B cell (primary cell): ENCODE results near the gene ESR2. TPM values are rescaled to one million over a fixed set of nuclear protein-coding genes. Genes with fewer than 3 reads are reported as not detected.

Source experiments
- ATAC-seq: fragments of 200-7000 bp; cut with Tn5 transposase; one replicate; pipeline ENCODE4 v1.10.0; 2021; ENCODE audit warnings: low read depth, mild to moderate bottlenecking, moderate number of reproducible peaks, moderate library complexity
- CTCF ChIA-PET: fragments of 350-600 bp; sonication (Branson Sonifier 250); formaldehyde crosslinking; loops from one replicate; lab custom pipeline; 2021; ENCODE audit warnings: antibody characterized with exemption, inconsistent platforms; lab: Charles Lee
- POLR2A ChIA-PET: fragments of 350-600 bp; sonication (Branson Sonifier 250); formaldehyde crosslinking; loops from one replicate; lab custom pipeline; 2021; ENCODE audit warnings: antibody characterized with exemption; lab: Charles Lee
- DNase-seq: peaks from one replicate; pipeline ENCODE4 v3.0.0; 2013
- H2AFZ ChIP-seq: 2 replicates; pipeline ENCODE4 v1.6.1; 2012; ENCODE audit warnings: mild to moderate bottlenecking, low read depth, low read length; ENCODE audit not compliant: insufficient read depth, poor library complexity, severe bottlenecking
- H3K27ac ChIP-seq, 2 donors: 1 replicate in 1 of 2; 2 replicates in 1 of 2; pipeline ENCODE4 v1.5.1; 2012 to 2013; ENCODE audit warnings: low read length in 2 of 2, mild to moderate bottlenecking in 2 of 2, moderate library complexity in 1 of 2
- H3K27me3 ChIP-seq, 4 experiments: fragments of 200-600 bp in 1 of 4; sonication (generic) in 1 of 4; replicated peaks in 1 of 4; 1 replicate in 2 of 4; 2 replicates in 2 of 4; pipeline versions ENCODE4 v1.6.1 to v1.7.0; 2013 to 2016; ENCODE audit warnings: low read length in 3 of 4, mild to moderate bottlenecking in 2 of 4, mixed read lengths in 1 of 4, moderate library complexity in 1 of 4; ENCODE audit not compliant: insufficient read depth in 4 of 4, control insufficient read depth in 3 of 4; ENCODE audit errors: control extremely low read depth in 1 of 4
- H3K36me3 ChIP-seq, 2 experiments: replicated peaks in 1 of 2; 1 replicate in 1 of 2; 2 replicates in 1 of 2; pipeline versions ENCODE4 v1.6.1 to v1.7.1; 2013; ENCODE audit warnings: low read length in 1 of 2; ENCODE audit not compliant: insufficient read depth in 2 of 2, control insufficient read depth in 1 of 2; ENCODE audit errors: control extremely low read depth in 1 of 2, extremely low read depth in 1 of 2
- H3K4me1 ChIP-seq, 2 donors: fragments of 200-600 bp in 1 of 2; sonication (generic) in 1 of 2; 1 replicate in 1 of 2; 2 replicates in 1 of 2; pipeline versions ENCODE4 v1.5.1 to v1.6.1; 2013 to 2017; ENCODE audit warnings: low read length in 2 of 2; ENCODE audit not compliant: control insufficient read depth in 2 of 2, insufficient read depth in 2 of 2
- H3K4me2 ChIP-seq: replicated peaks from 2 replicates; pipeline ENCODE3; 2012; ENCODE audit warnings: mild to moderate bottlenecking, low read depth, low read length; ENCODE audit not compliant: poor library complexity, severe bottlenecking
- H3K4me3 ChIP-seq, 5 experiments: fragments of 200-600 bp in 1 of 5; sonication (generic) in 1 of 5; 1 replicate in 3 of 5; 2 replicates in 2 of 5; pipeline versions ENCODE4 v1.5.1 to v1.7.0; 2011 to 2016; ENCODE audit warnings: low read length in 4 of 5, mild to moderate bottlenecking in 4 of 5, low read depth in 2 of 5, control low read depth in 1 of 5, moderate library complexity in 1 of 5; ENCODE audit not compliant: insufficient read depth in 1 of 5; ENCODE audit errors: control extremely low read depth in 1 of 5, extremely low read depth in 1 of 5
- H3K79me2 ChIP-seq: fragments of 200-600 bp; sonication (generic); one replicate; pipeline ENCODE4 v1.6.0; 2016; ENCODE audit warnings: low read length; ENCODE audit not compliant: control insufficient read depth, insufficient read depth
- H3K9ac ChIP-seq: fragments of 200-600 bp; sonication (generic); 2 replicates; pipeline ENCODE4 v1.6.1; 2017; ENCODE audit warnings: mild to moderate bottlenecking, low read length, moderate library complexity
- H3K9me3 ChIP-seq, 3 donors: one replicate each; pipeline versions ENCODE4 v1.6.1 to v1.7.1; 2013; ENCODE audit warnings: low read length in 2 of 3; ENCODE audit not compliant: control insufficient read depth in 2 of 3, insufficient read depth in 1 of 3; ENCODE audit errors: control extremely low read depth in 1 of 3
- H4K20me1 ChIP-seq: 2 replicates; pipeline ENCODE4 v1.6.0; 2012; ENCODE audit warnings: mild to moderate bottlenecking, low read length; ENCODE audit not compliant: insufficient read depth, control insufficient read depth, poor library complexity, severe bottlenecking
- H3K27ac Mint-ChIP-seq: one replicate; pipeline ENCODE4 v1.8.0; 2021; ENCODE audit warnings: mixed read lengths
- H3K27me3 Mint-ChIP-seq: one replicate; pipeline ENCODE4 v1.8.0; 2021; ENCODE audit warnings: mixed read lengths
- H3K4me1 Mint-ChIP-seq: one replicate; pipeline ENCODE4 v1.8.0; 2021; ENCODE audit warnings: mixed read lengths
- H3K4me3 Mint-ChIP-seq: one replicate; pipeline ENCODE4 v1.8.0; 2021; ENCODE audit warnings: mixed read lengths
- H3K9me3 Mint-ChIP-seq: one replicate; pipeline ENCODE4 v1.8.0; 2022; ENCODE audit warnings: mixed read lengths; ENCODE audit not compliant: insufficient read depth
- EZH2 ChIP-seq: IDR thresholded peaks from 2 replicates; pipeline ENCODE4 v1.6.1; 2012; ENCODE audit warnings: borderline replicate concordance, low read depth, mild to moderate bottlenecking, moderate library complexity, low read length; ENCODE audit not compliant: insufficient read depth, poor library complexity, severe bottlenecking
- WGBS: methylation state at CpG from one replicate; pipeline ENCODE4 v1.1.5; 2013; ENCODE audit warnings: missing lambda C conversion rate; ENCODE audit not compliant: insufficient coverage; 5-methylcytosine and 5-hydroxymethylcytosine counted together
- intact Hi-C: fragments of 100-400 bp; cut with micrococcal nuclease; formaldehyde crosslinking; loops from one replicate; pipeline ENCODE4 v1.10.0; 2022
- polyA plus RNA-seq: library from polyadenylated mRNA; depleted of rRNA; stranded (reverse); fragments of >200 nt; gene quantifications from 2 replicates; pipeline ENCODE4 v1.2.3, GENCODE V29; 2012
- total RNA-seq, 2 donors: library from RNA; stranded (reverse); fragments of 120-200 nt in 1 of 2; gene quantifications; 1 replicate in 1 of 2; 2 replicates in 1 of 2; pipeline versions ENCODE4 v1.2.3 to v1.2.4, GENCODE V29; 2013 to 2022
- TF ChIP-seq, protein P1 (sequence below): fragments of 200-600 bp; IDR thresholded peaks from one replicate; pipeline ENCODE4 v1.8.0; 2022; ENCODE audit warnings: antibody characterized with exemption, mild to moderate bottlenecking

Gene ESR2
- total and polyA plus RNA-seq, 2 donors (not counting 1 experiment from before 2014, with no cell fraction given): 5.4 to 87.8 TPM

- H3K4me2 ChIP-seq: peak overlapping the region; percentile 64
- H3K27ac Mint-ChIP-seq: peak overlapping the region; percentile 93
- H3K27me3 ChIP-seq: no peaks in the 10 kb centered on the region
- 93% methylated on average over 10 of the region's 12 CpGs for WGBS
- H3K4me1 ChIP-seq: peaks cover 34 to 35% of the 10 kb centered on the region in 2 donors
- H3K4me1 Mint-ChIP-seq: peaks cover 36% of the 10 kb centered on the region
- H2AFZ ChIP-seq: no peak overlapping the region
- no peak for ATAC-seq
- ChIA-PET CTCF (interaction anchor here (0.9 to 2.4 kb wide), 10 partner anchors 9 to 453 kb away, joined by 3 to 23 read pairs (median 4); partner anchors contain the start of gene ESR2), POLR2A (interaction anchor here (0.5 to 2.4 kb wide), 6 partner anchors 10 to 85 kb away, joined by 6 to 13 read pairs (median 7); no protein-coding TSS in a partner anchor)
- intact Hi-C loops: no loop called here
- H3K4me3 Mint-ChIP-seq: peak overlapping the region; percentile 79
- peak overlapping the region; percentile 1 to 21 for H3K27ac ChIP-seq
- no peak overlapping the region for H3K4me3 ChIP-seq
- H3K9ac ChIP-seq: peak overlapping the region; percentile 1
- no peaks in the 10 kb centered on the region for H4K20me1 ChIP-seq
- H3K79me2 ChIP-seq: no peaks in the 10 kb centered on the region
- peaks cover 12 to 49% of the 10 kb centered on the region in 2 experiments for H3K36me3 ChIP-seq
- H3K27me3 Mint-ChIP-seq: no peaks in the 10 kb centered on the region
- no peaks in the 10 kb centered on the region for H3K9me3 ChIP-seq
- TF ChIP-seq EZH2: no peak
- TF ChIP-seq, protein P1, sequence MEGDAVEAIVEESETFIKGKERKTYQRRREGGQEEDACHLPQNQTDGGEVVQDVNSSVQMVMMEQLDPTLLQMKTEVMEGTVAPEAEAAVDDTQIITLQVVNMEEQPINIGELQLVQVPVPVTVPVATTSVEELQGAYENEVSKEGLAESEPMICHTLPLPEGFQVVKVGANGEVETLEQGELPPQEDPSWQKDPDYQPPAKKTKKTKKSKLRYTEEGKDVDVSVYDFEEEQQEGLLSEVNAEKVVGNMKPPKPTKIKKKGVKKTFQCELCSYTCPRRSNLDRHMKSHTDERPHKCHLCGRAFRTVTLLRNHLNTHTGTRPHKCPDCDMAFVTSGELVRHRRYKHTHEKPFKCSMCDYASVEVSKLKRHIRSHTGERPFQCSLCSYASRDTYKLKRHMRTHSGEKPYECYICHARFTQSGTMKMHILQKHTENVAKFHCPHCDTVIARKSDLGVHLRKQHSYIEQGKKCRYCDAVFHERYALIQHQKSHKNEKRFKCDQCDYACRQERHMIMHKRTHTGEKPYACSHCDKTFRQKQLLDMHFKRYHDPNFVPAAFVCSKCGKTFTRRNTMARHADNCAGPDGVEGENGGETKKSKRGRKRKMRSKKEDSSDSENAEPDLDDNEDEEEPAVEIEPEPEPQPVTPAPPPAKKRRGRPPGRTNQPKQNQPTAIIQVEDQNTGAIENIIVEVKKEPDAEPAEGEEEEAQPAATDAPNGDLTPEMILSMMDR: no peak
- DNase-seq: no peak
- H3K9me3 Mint-ChIP-seq: no peaks in the 10 kb centered on the region
These were observed 84.0 kb downstream of the ESR2 start for GRCh38 chr14:64210216-64210615.

GRCh38 chr14:64209444-64210131 lies 84.6 kb downstream of the ESR2 start:
- WGBS: 54% methylated on average over 20 of the region's 21 CpGs
- H3K27me3 Mint-ChIP-seq: no peaks in the 10 kb centered on the region
- ATAC-seq (peak; percentile 90), DNase-seq (peak; percentile 83)
- peak overlapping the region; percentile 93 for H3K27ac Mint-ChIP-seq
- H3K4me3 ChIP-seq: no peak overlapping the region
- no peaks in the 10 kb centered on the region for H3K27me3 ChIP-seq
- H3K4me2 ChIP-seq: peak overlapping the region; percentile 64
- intact Hi-C loops: loop anchor here (1.0 to 5.0 kb wide), 4 partner anchors 8 to 85 kb away; partner anchors contain the start of gene ESR2
- peaks cover 12 to 43% of the 10 kb centered on the region in 2 experiments for H3K36me3 ChIP-seq
- peak overlapping the region; percentile 36 for H2AFZ ChIP-seq
- ChIA-PET POLR2A (interaction anchor here (0.5 to 2.4 kb wide), 7 partner anchors 10 to 85 kb away, joined by 5 to 13 read pairs (median 7); no protein-coding TSS in a partner anchor), CTCF (interaction anchor here (0.7 to 2.4 kb wide), 14 partner anchors 9 to 452 kb away, joined by 3 to 23 read pairs (median 4); partner anchors contain the start of gene ESR2)
- no peaks in the 10 kb centered on the region for H3K79me2 ChIP-seq
- no peaks in the 10 kb centered on the region for H3K9me3 ChIP-seq
- TF ChIP-seq, protein P1: no peak
- no peak for TF ChIP-seq EZH2
- peak overlapping the region; percentile 79 for H3K4me3 Mint-ChIP-seq
- no peaks in the 10 kb centered on the region for H4K20me1 ChIP-seq
- H3K4me1 ChIP-seq: peaks cover 34 to 35% of the 10 kb centered on the region in 2 donors
- peak overlapping the region; percentile 46 to 62 for H3K27ac ChIP-seq
- H3K4me1 Mint-ChIP-seq: peaks cover 38% of the 10 kb centered on the region
- H3K9me3 Mint-ChIP-seq: no peaks in the 10 kb centered on the region
- H3K9ac ChIP-seq: peak overlapping the region; percentile 1
